NCI-H2227 (cell line): ENCODE results near the gene TDP2.

Source experiments
- DNase-seq: peaks from one replicate; lab custom pipeline; 2025; ENCODE audit not compliant: unreplicated experiment; lab: John Stamatoyannopoulos, UW

Gene TDP2

DNA sequence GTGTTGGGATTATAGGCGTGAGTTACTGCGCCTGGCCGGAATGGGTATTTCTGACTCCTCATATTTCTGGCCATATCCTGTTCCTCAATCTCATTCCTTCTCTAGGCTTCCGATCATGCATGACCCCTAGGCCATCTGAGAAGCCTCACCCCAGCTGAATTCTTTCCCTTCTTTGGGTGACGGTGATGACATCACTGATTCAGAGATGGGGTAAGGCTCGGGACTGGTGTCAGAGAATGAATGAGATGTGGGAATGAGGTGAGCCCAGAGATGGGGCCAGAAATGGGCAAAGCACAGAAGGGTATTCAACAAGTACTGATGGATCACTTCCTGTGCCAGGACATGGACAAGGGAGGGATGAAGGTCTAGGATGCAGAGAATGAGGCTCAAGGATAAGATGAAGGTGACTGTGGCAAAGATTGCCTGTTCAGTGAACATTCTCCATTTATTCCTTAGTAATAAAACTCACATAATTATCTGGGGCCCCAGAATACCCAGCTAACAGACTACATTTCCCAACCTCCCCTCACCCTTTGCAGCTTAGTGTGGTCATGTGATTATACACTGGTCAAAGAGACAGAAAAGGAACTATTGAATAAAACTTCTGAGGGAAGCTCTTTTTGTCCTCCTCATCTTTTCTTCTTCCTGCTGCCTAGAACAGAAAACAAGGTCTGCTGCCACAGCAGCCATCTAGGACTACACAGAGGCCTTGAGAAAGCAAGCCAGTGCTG is 60.3 kb downstream of the TDP2 start:
- no peak for DNase-seq

DNA sequence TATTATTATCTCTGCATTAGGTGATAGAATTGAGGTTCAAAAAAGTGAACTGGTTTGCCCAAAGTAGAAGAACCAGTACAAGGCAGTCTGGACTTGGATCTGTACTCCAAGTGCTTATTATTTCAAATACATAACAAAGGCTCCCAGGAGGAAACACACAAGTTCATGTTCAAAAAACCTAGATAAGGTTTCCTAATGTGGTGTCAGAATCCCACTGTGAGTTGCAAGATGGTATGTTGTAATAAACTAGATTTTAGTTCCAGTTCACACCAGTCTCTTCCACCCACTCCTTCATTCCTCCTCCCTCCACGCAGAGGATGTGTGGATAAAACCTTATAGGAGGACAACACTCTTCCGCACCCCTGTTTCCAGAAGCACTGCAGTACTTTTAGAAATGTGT is 63.5 kb downstream of the TDP2 start:
- DNase-seq: no peak

DNA sequence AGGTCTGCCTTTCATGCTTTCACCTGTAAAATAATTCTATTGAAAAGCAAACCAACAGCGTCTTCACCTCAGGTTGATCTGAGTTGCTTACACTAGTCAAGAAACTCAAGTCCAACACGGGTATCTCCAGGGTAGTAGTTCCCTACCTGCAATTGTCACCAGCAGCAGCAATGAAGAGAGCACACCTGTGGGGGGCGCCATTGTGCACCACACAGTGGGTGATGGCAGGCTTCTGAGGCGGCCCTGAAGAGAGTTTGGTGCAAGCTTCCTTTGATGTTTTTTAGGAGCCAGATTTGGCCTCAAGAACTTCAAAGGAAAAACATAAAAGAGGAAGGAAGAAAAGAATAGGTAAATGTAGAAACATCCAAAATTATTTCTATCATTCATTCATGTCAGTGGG is 65.8 kb downstream of the TDP2 start:
- DNase-seq: no peak
